DND-41 (cell line): ENCODE data around the gene LYRM2.

ENCODE experiments used
- EZH2 ChIP-seq: IDR thresholded peaks from 3 replicates; pipeline ENCODE4 v1.6.1; 2012; ENCODE audit warnings: borderline replicate concordance, low read depth, mild to moderate bottlenecking, moderate library complexity, low read length, inconsistent platforms; ENCODE audit not compliant: severe bottlenecking
- TF ChIP-seq, protein P1 (sequence below): IDR thresholded peaks from 2 replicates; pipeline ENCODE4 v1.5.1; 2012; ENCODE audit warnings: borderline replicate concordance, low read length, moderate library complexity, mild to moderate bottlenecking; ENCODE audit not compliant: poor library complexity, severe bottlenecking; ENCODE audit errors: extremely low read depth

DNA sequence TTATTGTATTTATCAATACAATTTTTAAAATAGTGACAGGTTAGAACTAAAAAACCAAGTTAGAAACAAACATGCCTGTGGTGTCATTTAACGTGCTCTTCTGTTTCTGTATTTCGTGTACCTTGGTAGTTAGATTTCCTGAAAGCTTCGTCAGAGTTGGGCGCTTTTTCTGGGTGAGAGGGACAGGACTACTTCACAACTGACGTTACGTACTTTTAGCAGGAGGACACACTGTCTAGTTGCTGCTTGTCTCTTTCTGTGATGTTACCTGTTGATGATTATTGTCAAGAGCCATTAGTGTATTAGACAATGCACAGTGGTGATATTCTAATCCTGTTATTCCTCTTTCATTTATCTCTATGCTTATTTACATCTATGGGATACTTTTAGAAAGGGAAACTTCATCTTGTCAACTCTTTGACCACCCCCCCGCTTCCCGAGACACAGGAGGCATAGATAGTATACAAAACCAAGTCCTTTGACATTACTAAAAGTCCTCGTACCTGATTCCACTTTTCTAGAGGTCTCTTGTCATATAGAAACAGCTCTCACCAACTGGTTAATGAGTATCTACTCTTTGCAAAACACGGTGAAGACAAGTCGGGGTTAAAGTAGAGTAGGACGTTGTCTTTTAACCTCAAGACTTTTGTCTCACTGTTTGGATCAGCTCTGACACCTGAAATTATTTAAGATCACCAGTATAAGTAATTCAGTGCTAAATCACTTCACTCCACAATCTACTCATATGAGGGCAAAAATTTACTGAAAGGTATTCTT is 96.3 kb downstream of the LYRM2 start:
- TF ChIP-seq, protein P1, sequence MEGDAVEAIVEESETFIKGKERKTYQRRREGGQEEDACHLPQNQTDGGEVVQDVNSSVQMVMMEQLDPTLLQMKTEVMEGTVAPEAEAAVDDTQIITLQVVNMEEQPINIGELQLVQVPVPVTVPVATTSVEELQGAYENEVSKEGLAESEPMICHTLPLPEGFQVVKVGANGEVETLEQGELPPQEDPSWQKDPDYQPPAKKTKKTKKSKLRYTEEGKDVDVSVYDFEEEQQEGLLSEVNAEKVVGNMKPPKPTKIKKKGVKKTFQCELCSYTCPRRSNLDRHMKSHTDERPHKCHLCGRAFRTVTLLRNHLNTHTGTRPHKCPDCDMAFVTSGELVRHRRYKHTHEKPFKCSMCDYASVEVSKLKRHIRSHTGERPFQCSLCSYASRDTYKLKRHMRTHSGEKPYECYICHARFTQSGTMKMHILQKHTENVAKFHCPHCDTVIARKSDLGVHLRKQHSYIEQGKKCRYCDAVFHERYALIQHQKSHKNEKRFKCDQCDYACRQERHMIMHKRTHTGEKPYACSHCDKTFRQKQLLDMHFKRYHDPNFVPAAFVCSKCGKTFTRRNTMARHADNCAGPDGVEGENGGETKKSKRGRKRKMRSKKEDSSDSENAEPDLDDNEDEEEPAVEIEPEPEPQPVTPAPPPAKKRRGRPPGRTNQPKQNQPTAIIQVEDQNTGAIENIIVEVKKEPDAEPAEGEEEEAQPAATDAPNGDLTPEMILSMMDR, result no peak
- no peak for TF ChIP-seq EZH2
